Gastroesophageal sphincter (tissue), 4 donors: Measurements from ENCODE around the gene TM4SF5. TPM values are rescaled to one million over a fixed set of nuclear protein-coding genes. Genes with fewer than 3 reads are reported as not detected.

Source experiments
- ATAC-seq: fragments of 150-250 bp; one replicate; pipeline ENCODE4 v1.9.1; 2016; ENCODE audit warnings: mild to moderate bottlenecking, moderate library complexity
- H3K27ac ChIP-seq, 4 donors: fragments of 200-600 bp; sonication (generic) in 3 of 4; 1 replicate in 3 of 4; 2 replicates in 1 of 4; pipeline ENCODE4 v1.5.1; 2016 to 2019
- H3K27me3 ChIP-seq: fragments of 200-600 bp; sonication (generic); one replicate; pipeline ENCODE4 v1.5.1; 2019
- H3K36me3 ChIP-seq, 2 donors: fragments of 200-600 bp; sonication (generic); one replicate each; pipeline ENCODE4 v1.5.1; 2019; ENCODE audit warnings: control low read depth in 1 of 2
- H3K4me1 ChIP-seq, 3 donors: fragments of 200-600 bp; sonication (generic); 1 replicate in 2 of 3; 2 replicates in 1 of 3; pipeline ENCODE4 v1.5.1; 2016 to 2019; ENCODE audit warnings: control low read depth in 2 of 3
- H3K4me3 ChIP-seq, 2 donors: fragments of 200-600 bp; sonication (generic); one replicate each; pipeline ENCODE4 v1.5.1; 2019; ENCODE audit warnings: mild to moderate bottlenecking in 1 of 2, moderate library complexity in 1 of 2
- H3K9me3 ChIP-seq, 3 donors: fragments of 200-600 bp; sonication (generic); one replicate each; pipeline ENCODE4 v1.5.1; 2017 to 2019; ENCODE audit warnings: control low read depth in 2 of 3
- CTCF ChIP-seq, 4 experiments: fragments of 200-600 bp in 2 of 4; fragments of 450-650 bp in 2 of 4; sonication (generic) in 1 of 4; IDR thresholded peaks; one replicate each; pipeline ENCODE4 v1.5.1; 2017 to 2019; ENCODE audit warnings: antibody characterized with exemption in 4 of 4, mild to moderate bottlenecking in 2 of 4, moderate library complexity in 2 of 4
- EP300 ChIP-seq: sonication (generic); formaldehyde crosslinking; IDR thresholded peaks from one replicate; pipeline ENCODE4 v1.6.1; 2017; ENCODE audit warnings: antibody characterized with exemption, mild to moderate bottlenecking
- POLR2A ChIP-seq, 2 donors: fragments of 450-650 bp; IDR thresholded peaks; one replicate each; pipeline ENCODE4 v1.6.1; 2017; ENCODE audit warnings: antibody characterized with exemption in 2 of 2, mild to moderate bottlenecking in 2 of 2, moderate library complexity in 1 of 2
- POLR2AphosphoS5 ChIP-seq: sonication (generic); formaldehyde crosslinking; IDR thresholded peaks from one replicate; pipeline ENCODE4 v1.6.1; 2017; ENCODE audit warnings: antibody characterized with exemption
- WGBS, 2 donors: methylation state at CpG; one replicate each; pipeline ENCODE4 v1.1.5; 2018; ENCODE audit warnings: low coverage in 1 of 2; 5-methylcytosine and 5-hydroxymethylcytosine counted together
- total RNA-seq, 4 donors: library from RNA; depleted of rRNA; stranded (reverse); fragments of >200 nt; gene quantifications; one replicate each; pipeline ENCODE4 v1.1.0, GENCODE V29; 2016

TM4SF5 gene
- total RNA-seq, 4 donors from 2014 or later = not detected

GRCh38 chr17:4747847-4748246, 23.8 kb upstream of the TM4SF5 start:
- Histone ChIP-seq H3K36me3 (no peaks in the 10 kb centered on the region), H3K27me3 (peaks cover 83% of the 10 kb centered on the region), H3K4me1 (peaks cover 0 to 18% (median 0%) of the 10 kb centered on the region in 3 donors), H3K9me3 (no peaks in the 10 kb centered on the region), H3K27ac (peak overlapping the region in 1 of 4 donors; percentile 35), H3K4me3 (no peak overlapping the region)
- TF ChIP-seq POLR2AphosphoS5 (no peak), CTCF (IDR thresholded peaks at IDR 0.05) (no peak), EP300 (no peak), POLR2A (IDR thresholded peaks at IDR 0.05) (no peak)
- ATAC-seq = peak; percentile 48
- WGBS, 2 donors = 27 to 39% methylated on average over 3 to 5 of the region's 5 CpGs

- peaks cover 86% of the 10 kb centered on the region for H3K27me3 ChIP-seq
- no peaks in the 10 kb centered on the region for H3K36me3 ChIP-seq
- TF ChIP-seq POLR2A (IDR thresholded peaks at IDR 0.05) (no peak), POLR2AphosphoS5 (no peak), EP300 (no peak)
- no peak overlapping the region for H3K4me3 ChIP-seq
- no peak overlapping the region for H3K27ac ChIP-seq
- no peaks in the 10 kb centered on the region for H3K9me3 ChIP-seq
- WGBS, 2 donors = 47 to 57% methylated on average over 4 of the region's 4 CpGs
- no peak for ATAC-seq
- H3K4me1 ChIP-seq = peaks cover 0 to 18% (median 0%) of the 10 kb centered on the region in 3 donors
Observed at GRCh38 chr17:4748686-4749085, 23.0 kb upstream of the TM4SF5 start.

- Histone ChIP-seq H3K4me3 (no peak overlapping the region), H3K27ac (no peak overlapping the region), H3K4me1 (peaks cover 0 to 9% (median 0%) of the 10 kb centered on the region in 3 donors), H3K36me3 (no peaks in the 10 kb centered on the region), H3K27me3 (peaks cover 85% of the 10 kb centered on the region), H3K9me3 (no peaks in the 10 kb centered on the region)
- 56% methylated on average over 3 of the region's 3 CpGs; no CpG with 5 or more reads in 1 of the 2 donors for WGBS, 2 donors
- ATAC-seq = no peak
- TF ChIP-seq CTCF (IDR thresholded peaks at IDR 0.05) (no peak), POLR2AphosphoS5 (no peak), EP300 (no peak), POLR2A (IDR thresholded peaks at IDR 0.05) (no peak)
Observed at GRCh38 chr17:4750606-4751005, 21.1 kb upstream of the TM4SF5 start.

- H3K27me3 ChIP-seq = peaks cover 86% of the 10 kb centered on the region
Observed at GRCh38 chr17:4751932-4752331, 19.8 kb upstream of the TM4SF5 start.

GRCh38 chr17:4753392-4753791, 18.3 kb upstream of the TM4SF5 start:
- Histone ChIP-seq H3K27me3 (peaks cover 89% of the 10 kb centered on the region), H3K9me3 (no peaks in the 10 kb centered on the region), H3K4me1 (peaks cover 0 to 1% (median 0%) of the 10 kb centered on the region in 3 donors), H3K27ac (no peak overlapping the region), H3K36me3 (no peaks in the 10 kb centered on the region), H3K4me3 (no peak overlapping the region)
- 50 to 72% methylated on average over 1 of the region's 1 CpG for WGBS, 2 donors
- TF ChIP-seq POLR2AphosphoS5 (no peak), EP300 (no peak), CTCF (IDR thresholded peaks at IDR 0.05) (no peak), POLR2A (IDR thresholded peaks at IDR 0.05) (no peak)
- no peak for ATAC-seq

More at GRCh38 chr17:4751932-4752331, 19.8 kb upstream of the TM4SF5 start:
- ATAC-seq = no peak
- Histone ChIP-seq H3K27ac (no peak overlapping the region), H3K4me3 (no peak overlapping the region), H3K4me1 (peaks cover 0 to 6% (median 0%) of the 10 kb centered on the region in 3 donors), H3K36me3 (no peaks in the 10 kb centered on the region), H3K9me3 (no peaks in the 10 kb centered on the region)
- TF ChIP-seq CTCF (IDR thresholded peaks at IDR 0.05) (no peak), POLR2A (IDR thresholded peaks at IDR 0.05) (no peak), EP300 (no peak), POLR2AphosphoS5 (no peak)
- WGBS, 2 donors = 59 to 82% methylated on average over 2 to 5 of the region's 5 CpGs
